ENCODE data around the gene NUTF2. TPM values are rescaled to one million over a fixed set of nuclear protein-coding genes. Genes with fewer than 3 reads are reported as not detected.
"Not testable (repeated sequence)": the region's sequence is repeated elsewhere in the genome, so short reads cannot be mapped to it uniquely, and the experiment has no call there.

NUTF2 gene
- polyA plus RNA-seq, 4 donors, result 121 to 130 (median 129) TPM

DNA sequence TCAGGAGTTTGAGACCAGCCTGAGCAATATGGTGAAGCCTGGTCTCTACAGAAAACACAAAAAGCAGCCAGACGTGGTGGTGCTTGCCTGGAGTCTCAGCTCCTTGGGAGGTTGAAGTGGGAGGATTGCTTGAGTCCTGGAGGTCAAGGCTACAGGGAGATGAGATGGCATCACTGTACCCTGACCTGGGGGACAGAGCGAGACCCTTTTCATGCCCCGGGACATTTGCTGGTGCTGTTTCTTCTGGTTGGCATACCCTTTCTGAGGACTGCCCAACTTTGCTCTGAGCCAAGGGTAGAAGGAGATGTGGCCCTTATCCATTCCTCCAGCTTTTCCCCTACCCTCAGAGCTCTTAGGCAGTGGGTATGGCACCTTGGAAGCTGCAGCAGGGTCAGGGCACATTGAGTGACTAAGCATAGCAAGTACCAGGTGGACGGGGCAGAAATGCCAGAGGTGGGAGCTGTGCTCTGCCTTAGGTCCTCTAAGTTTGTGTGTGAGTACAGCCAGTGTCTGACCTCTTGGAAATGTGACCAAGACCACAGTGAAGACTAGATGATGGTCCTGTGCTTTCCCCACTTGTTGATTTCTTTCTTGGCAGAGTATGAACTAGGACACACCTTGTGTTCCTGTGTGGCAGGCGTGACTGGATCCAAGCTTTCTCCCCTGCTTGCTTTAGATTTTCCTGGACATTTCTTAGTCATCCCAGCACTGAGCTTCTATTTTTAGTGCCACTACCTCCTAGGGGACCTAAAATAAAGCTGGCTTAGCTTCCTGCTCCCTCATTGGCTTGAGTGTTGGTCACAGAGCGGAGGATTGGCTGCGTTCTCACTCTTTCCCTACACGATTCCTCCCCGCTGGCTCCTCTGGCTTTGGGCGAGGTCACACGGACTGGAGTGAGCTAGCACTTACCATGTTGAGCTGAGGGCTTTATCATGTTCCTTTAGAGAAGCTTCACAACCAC lies 16.2 kb downstream of the NUTF2 start:
- no peak for DNase-seq (ENCODE audit: low read depth in 4 of 4, low spot score in 3 of 4)

DNA sequence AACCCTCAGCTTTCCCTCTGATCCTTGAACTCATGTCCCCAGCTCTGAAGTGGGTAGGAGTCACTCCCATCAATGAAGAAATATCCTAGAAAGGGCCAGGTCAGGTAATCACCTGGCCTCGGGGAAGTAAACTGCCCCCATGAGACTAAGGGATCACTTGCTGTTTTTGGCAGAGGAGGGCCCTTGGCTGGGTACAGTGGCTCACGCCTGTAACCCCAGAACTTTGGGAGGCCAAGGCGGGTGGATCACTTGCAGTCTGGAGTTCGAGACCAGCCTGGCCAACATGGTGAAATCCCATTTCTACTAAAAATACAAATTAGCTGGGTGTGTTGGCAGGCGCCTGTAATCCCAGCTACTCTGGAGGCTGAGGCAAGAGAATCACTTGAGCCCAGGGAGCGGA lies 17.3 kb downstream of the NUTF2 start:
- not testable (repeated sequence) for DNase-seq (ENCODE audit: low read depth in 4 of 4, low spot score in 3 of 4)

DNA sequence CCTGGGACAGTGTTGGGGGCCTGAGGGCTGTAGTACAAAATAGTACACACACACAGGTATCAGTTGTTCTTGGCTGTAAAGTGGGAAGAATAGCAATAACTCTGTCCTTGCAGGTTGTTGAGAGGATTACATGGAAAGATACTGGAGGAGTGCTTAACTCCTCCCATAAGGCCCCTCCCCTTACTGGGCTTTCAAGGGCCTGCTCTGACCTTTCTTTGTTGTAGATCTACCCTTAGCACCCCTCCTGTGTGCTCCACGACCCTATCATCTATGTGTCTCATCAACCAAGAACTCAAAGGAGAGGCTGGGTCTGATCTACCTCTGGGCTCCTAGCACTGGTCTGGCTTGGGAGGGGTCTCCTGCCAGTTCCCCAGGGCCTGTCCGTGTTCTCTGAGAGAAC lies 17.9 kb downstream of the NUTF2 start:
- DNase-seq (ENCODE audit: low read depth in 4 of 4, low spot score in 3 of 4), result no peak

DNA sequence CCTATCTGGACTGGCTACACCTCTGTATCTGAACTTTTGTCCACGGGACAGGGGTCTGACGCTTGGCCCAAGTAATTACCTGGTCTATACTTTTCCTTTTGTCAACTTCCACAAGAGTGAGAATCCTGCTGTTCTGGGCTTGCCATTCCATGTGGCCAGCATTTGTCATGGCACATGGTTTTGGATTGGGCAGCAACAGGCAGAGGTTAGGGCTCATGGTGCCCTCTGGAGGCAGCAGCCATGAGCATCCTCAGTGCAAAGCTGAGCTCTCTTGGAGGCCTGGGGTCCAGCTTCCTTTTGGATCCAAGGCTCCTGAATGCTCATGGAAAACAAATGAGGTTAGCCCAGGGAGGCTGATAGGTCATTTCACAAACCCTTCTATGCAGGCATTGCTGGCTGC lies 18.6 kb downstream of the NUTF2 start:
- no peak for DNase-seq (ENCODE audit: low read depth in 4 of 4, low spot score in 3 of 4)

DNA sequence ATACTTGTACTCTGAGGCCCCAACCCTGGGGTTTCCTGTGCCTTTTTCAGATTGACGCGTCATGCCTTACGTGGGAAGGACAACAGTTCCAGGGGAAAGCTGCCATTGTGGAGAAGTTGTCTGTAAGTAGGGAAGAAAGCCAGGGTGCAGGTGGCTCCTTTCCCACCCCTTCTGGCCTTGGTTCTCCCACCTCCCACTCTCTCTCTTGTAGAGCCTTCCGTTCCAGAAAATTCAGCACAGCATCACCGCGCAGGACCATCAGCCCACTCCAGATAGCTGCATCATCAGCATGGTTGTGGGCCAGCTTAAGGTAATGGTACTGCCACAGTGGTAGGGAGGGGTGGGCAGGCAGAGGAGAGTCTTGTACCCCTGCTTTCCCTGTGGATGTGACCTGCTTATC lies 21.6 kb downstream of the NUTF2 start:
- no peak for DNase-seq (ENCODE audit: low read depth in 4 of 4, low spot score in 3 of 4)

DNA sequence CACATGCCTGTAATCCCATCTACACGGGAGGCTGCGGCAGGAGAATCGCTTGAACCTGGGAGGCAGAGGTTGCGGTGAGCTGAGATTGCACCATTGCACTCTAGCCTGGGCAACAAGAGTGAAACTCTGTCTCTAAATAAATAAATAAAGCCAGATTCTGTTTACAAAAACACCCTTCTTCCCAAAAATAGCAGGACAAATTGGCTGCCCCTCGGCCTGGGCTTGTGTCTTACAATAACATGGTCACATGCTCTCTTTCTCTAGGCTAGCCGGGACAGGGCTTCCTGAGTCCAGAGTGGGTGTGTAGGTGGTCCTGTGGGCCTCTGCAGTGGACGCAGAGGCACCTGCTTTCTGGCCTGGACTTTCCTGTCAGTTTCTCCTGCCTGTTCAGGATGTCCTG lies 22.9 kb downstream of the NUTF2 start:
- no peak for DNase-seq (ENCODE audit: low read depth in 4 of 4, low spot score in 3 of 4)

DNA sequence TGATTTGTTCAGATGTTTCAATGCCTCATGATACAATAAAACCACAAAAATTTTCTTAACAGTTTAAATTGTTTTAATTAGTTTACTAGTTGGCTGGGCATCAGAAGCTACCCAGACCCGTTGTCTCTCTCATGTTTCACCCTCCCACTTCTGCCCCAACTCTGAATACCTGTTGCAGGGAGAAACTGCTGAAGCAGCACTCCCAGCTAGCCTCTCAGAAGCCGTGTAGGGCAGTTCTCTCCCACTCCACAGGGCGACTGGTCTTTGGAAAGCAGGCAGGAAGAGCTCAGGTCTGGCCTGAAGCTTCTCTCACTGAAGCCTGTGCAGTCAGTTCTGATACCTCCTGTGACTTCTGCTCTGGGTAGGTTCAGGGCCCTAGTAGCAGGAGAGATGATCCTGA lies 24.5 kb downstream of the NUTF2 start:
- no peak for DNase-seq (ENCODE audit: low read depth in 4 of 4, low spot score in 3 of 4)

DNA sequence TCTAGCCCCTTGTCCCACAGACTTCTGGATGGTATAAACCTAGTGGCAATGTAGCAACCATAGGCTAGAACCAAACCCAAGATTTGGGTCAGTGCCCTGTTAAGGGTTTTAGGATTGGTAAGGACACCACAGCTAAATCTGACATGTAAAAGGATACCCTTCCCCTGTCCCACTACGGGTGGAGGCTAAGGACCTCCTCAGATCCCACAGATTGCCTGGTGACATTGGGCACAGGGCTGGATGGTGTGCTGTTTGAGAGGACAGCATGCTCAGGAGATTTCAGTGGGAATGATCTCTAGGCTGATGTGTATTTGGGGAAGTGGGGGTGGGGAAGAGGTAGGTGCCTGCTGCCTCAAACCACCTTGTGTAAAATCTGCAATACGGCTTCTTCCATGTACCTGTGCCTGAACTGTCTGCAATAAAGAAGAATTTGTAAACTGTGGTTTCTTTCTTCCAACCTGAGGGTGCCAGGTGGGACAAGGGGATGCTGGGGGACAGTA lies 25.4 kb downstream of the NUTF2 start:
- DNase-seq (ENCODE audit: low read depth in 4 of 4, low spot score in 3 of 4), result no peak

DNA sequence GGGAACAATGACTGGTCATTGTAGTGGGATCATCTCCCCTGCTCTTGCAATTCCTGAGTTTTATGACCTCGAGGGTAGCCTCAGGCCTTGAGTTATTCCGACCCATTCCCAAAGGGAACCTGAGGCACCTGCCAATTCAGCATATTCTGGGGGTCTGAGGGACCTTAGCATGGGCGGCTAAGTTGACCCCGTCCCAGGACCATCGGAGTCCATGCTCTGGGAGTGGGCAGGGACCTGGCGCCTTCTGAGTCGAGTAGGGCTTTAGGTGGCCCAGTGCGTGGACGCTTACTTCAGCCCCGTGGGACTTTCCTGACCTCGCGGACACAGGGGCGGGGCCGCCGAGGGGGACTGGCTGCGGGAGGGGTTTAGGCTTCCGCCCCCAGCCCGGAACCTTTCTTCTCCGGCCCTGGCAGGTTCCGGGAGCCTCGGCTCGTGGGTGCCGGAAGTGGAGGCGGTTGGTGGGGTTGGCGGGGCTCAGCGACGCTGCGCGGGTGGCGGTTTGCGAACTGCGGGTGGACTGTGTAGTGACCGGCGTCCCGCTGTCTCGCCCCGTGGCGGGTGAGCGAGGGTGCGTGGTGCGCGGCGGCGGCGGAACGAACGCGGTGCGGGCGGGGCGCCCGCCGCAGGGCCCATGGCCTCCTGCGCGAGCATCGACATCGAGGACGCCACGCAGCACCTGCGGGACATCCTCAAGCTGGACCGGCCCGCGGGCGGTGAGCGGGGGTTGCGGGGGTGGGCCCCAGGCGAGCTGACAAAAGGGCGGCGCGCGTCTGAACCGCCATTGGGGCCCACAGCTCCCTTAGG lies 26.1 kb downstream of the NUTF2 start, which contains the start of gene EDC4:
TSS of gene EDC4 (plus strand) at position 422 of the 804 bp plus-strand sequence. CDS start at position 632, 210 bp downstream.
- DNase-seq (ENCODE audit: low read depth in 4 of 4, low spot score in 3 of 4), result peak in 2 of 4 donors; percentile 52 to 57

DNA sequence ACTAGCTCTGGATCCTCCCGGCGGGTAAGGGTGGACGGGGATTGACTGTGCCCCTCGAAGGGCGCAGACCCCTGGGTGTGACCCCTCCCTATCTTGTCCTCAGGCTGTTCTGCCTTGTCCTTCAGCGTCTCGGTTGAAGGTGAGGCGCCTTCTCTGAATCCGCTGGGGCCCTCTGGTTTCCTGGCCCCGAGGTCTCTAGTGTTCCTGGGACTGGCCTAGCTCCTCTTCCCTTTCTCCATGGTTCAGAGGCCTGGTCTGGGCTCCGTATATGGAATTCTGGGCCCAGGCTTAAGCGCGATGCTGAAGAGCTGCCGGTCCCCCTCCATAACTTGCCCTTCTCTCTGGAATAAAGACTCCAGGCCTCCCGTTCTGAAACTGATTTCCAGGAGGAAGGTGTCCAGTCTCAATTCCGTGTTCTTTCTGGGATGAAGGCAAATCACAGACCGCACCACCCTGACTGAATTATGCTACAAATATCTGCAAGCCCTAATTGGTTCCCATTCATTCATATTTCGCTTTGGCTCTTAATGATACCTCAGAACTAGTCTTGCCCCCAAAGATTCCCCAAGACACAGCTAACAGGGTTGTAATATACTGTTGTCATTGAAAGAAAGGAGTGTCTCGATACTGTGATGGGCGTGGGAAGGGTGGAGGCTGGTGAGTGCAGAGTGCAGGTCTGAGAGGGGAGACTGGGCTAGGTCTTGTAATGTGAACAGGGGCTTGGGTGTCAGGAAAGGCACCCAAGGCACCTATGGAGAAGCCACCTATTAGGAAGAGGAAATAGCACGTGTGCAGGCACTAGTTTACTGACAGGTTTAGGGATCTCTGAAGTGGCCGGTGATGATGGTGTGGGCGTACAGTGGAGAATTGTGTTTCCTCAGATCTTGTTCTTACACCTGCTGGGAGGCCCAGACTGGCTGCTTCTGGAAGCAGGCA lies 27.0 kb downstream of the NUTF2 start:
- DNase-seq (ENCODE audit: low read depth in 4 of 4, low spot score in 3 of 4), result no peak

DNA sequence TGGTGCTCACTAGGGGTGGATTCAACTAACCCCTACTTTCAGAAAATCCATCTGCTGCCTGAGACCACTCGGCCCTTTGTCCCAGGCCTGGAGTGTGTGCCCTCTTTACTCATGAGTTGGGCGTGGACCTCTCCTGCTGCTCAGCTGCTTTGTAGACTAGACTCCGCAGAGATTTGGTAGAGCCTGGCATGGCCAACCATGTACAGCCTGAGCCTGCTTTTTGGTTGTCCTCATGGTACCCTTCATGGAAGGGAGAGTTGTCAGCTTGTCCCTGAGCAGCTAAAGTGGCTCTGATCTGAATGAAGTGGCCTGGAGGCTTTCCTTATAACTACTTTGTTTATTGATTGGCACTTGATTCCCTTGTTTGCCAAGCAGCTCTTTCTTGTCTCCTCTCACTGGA lies 27.6 kb downstream of the NUTF2 start:
- DNase-seq (ENCODE audit: low read depth in 4 of 4, low spot score in 3 of 4), result no peak

DNA sequence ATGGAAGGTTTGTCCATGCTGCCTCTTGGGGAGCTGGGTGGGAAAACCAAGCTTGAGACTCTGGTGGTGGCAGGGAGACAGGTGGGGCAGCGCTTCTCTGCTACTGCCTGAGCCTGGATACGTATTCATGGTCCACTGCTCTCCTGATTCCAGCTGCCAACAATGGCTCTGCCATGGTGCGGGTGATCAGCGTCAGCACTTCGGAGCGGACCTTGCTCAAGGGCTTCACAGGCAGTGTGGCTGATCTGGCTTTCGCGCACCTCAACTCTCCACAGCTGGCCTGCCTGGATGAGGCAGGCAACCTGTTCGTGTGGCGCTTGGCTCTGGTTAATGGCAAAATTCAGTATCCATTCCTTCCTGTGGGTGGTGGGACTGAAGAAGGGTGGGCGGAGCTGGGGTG lies 30.3 kb downstream of the NUTF2 start:
- DNase-seq (ENCODE audit: low read depth in 4 of 4, low spot score in 3 of 4), result no peak

DNA sequence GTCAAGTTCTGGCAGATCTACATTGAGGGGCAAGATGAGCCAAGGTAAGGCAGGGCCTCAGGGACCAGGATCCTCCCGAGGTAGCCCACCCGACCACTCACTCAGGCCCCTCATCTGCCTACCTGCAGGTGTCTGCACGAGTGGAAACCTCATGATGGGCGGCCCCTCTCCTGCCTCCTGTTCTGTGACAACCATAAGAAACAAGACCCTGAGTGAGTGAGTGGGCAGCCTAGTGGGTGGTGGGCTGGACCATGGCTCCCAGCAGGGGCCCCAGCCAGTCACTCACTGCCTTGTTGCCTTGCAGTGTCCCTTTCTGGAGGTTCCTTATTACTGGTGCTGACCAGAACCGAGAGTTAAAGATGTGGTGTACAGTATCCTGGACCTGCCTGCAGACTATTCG lies 31.5 kb downstream of the NUTF2 start:
- no peak for DNase-seq (ENCODE audit: low read depth in 4 of 4, low spot score in 3 of 4)

DNA sequence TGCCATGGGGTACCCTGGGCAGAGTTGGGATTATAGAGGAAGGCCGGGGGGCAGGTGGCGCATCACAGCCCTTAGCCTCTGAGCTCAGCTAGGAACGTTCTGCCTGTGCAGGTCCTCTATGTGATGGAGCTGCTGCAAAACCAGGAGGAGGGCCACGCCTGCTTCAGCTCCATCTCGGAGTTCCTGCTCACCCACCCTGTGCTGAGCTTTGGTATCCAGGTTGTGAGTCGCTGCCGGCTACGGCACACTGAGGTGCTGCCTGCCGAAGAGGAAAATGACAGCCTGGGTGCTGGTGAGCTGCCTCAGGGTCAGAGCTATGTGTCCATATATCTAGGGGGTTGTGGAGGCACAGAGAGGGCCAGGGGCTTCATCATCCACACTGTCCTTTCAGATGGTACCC lies 32.1 kb downstream of the NUTF2 start:
- DNase-seq (ENCODE audit: low read depth in 4 of 4, low spot score in 3 of 4), result no peak

DNA sequence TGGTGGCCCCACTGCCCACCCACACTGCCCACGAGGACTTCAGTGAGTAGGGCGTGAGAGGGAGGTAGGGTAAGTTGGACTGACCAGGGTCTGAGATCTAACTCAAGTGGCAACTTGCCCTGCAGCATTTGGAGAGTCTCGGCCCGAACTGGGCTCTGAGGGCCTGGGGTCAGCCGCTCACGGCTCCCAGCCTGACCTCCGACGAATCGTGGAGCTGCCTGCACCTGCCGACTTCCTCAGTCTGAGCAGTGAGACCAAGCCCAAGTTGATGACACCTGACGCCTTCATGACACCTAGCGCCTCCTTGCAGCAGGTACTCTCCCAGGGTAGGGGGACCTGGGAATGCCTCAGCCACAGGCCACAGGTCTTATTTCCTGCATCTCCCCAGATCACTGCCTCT lies 32.7 kb downstream of the NUTF2 start:
- no peak for DNase-seq (ENCODE audit: low read depth in 4 of 4, low spot score in 3 of 4)

DNA sequence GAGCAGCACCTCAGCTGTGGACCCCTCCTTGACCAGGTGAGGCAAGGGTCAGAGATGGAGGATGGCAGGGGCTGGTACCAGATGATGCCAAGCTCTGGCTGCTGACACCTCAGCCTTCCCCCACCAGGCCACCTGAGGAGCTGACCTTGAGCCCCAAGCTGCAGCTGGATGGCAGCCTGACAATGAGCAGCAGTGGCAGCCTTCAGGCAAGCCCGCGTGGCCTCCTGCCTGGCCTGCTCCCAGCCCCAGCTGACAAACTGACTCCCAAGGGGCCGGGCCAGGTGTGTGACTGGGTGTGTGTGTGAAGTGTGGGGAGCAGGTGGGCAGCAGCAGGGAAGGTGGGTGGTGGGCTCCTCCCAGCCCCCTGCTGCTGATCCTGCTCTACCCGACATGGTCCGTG lies 33.2 kb downstream of the NUTF2 start:
- DNase-seq (ENCODE audit: low read depth in 4 of 4, low spot score in 3 of 4), result no peak

DNA sequence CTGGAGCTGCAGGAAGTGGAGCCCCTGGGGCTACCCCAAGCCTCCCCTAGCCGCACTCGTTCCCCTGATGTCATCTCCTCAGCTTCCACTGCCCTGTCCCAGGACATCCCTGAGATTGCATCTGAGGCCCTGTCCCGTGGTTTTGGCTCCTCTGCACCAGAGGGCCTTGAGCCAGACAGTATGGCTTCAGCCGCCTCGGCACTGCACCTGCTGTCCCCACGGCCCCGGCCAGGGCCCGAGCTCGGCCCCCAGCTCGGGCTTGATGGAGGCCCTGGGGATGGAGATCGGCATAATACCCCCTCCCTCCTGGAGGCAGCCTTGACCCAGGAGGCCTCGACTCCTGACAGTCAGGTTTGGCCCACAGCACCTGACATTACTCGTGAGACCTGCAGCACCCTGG lies 33.9 kb downstream of the NUTF2 start:
- DNase-seq (ENCODE audit: low read depth in 4 of 4, low spot score in 3 of 4), result no peak

DNA sequence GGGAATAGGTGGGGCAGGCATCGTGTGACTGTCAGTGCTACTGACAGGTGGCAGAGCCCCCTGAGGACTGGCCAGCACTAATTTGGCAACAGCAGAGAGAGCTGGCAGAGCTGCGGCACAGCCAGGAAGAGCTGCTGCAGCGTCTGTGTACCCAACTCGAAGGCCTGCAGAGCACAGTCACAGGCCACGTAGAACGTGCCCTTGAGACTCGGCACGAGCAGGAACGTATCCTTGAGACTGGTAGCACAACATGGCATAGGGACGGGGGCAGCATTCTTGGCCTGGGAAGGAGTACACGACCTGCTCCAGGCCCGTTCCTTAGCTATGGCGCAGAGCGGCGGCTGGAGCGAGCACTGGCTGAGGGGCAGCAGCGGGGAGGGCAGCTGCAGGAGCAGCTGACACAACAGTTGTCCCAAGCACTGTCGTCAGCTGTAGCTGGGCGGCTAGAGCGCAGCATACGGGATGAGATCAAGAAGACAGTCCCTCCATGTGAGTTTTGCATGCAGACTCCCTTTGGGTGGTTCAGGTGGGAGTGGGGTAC lies 35.0 kb downstream of the NUTF2 start:
- DNase-seq (ENCODE audit: low read depth in 4 of 4, low spot score in 3 of 4), result no peak

DNA sequence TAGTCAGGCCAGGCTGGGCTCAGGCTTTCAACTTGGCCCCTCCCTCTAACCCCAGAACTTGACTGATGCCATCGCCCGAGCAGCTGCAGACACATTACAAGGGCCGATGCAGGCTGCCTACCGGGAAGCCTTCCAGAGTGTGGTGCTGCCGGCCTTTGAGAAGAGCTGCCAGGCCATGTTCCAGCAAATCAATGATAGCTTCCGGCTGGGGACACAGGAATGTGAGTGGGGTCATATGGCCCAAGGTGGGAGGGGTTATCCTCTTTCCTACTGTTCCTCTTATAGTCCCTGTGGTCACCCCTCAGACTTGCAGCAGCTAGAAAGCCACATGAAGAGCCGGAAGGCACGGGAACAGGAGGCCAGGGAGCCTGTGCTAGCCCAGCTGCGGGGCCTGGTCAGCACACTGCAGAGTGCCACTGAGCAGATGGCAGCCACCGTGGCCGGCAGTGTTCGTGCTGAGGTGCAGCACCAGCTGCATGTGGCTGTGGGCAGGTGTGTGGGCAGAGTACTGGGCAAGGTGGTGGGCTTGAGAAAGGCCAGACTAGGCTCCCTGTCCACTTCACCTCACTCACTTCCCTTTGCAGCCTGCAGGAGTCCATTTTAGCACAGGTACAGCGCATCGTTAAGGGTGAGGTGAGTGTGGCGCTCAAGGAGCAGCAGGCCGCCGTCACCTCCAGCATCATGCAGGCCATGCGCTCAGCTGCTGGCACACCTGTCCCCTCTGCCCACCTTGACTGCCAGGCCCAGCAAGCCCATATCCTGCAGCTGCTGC lies 35.8 kb downstream of the NUTF2 start:
- DNase-seq (ENCODE audit: low read depth in 4 of 4, low spot score in 3 of 4), result no peak

Measured in right renal pelvis (tissue), 4 donors.